Glutamatergic neuron (in vitro differentiated cells): ENCODE measurements around the gene TCP10L. TPM values are rescaled to one million over a fixed set of nuclear protein-coding genes. Genes with fewer than 3 reads are reported as not detected.
"Not testable (repeated sequence)": the region's sequence is repeated elsewhere in the genome, so short reads cannot be mapped to it uniquely, and the experiment has no call there.

Experiments
- DNase-seq: peaks from one replicate; pipeline ENCODE4 v3.0.0; 2022
- H3K27ac Mint-ChIP-seq: one replicate; pipeline ENCODE4 v1.8.0; 2020; ENCODE audit warnings: mild to moderate bottlenecking, mixed read lengths, inconsistent platforms; ENCODE audit not compliant: unreplicated experiment
- H3K27me3 Mint-ChIP-seq: one replicate; pipeline ENCODE4 v1.8.0; 2020; ENCODE audit warnings: mild to moderate bottlenecking, moderate library complexity, mixed read lengths, inconsistent platforms; ENCODE audit not compliant: unreplicated experiment
- H3K36me3 Mint-ChIP-seq: one replicate; pipeline ENCODE4 v1.8.0; 2020; ENCODE audit warnings: mild to moderate bottlenecking, mixed read lengths, inconsistent platforms; ENCODE audit not compliant: unreplicated experiment
- H3K4me1 Mint-ChIP-seq: one replicate; pipeline ENCODE4 v1.8.0; 2020; ENCODE audit warnings: mild to moderate bottlenecking, low read depth, mixed read lengths, inconsistent platforms; ENCODE audit not compliant: unreplicated experiment
- H3K4me3 Mint-ChIP-seq: one replicate; pipeline ENCODE4 v1.8.0; 2020; ENCODE audit warnings: mild to moderate bottlenecking, mixed read lengths, inconsistent platforms; ENCODE audit not compliant: unreplicated experiment
- H3K9me3 Mint-ChIP-seq: one replicate; pipeline ENCODE4 v1.8.0; 2020; ENCODE audit warnings: mild to moderate bottlenecking, moderate library complexity, mixed read lengths, inconsistent platforms; ENCODE audit not compliant: unreplicated experiment
- CTCF ChIP-seq: fragments of 200-600 bp; sonication (generic); IDR thresholded peaks from one replicate; pipeline ENCODE4 v1.5.0; 2021; ENCODE audit not compliant: partially characterized antibody, unreplicated experiment
- total RNA-seq: library from RNA; stranded (reverse); fragmentation: NEBNext Ultra II Directional; extraction: Animal tissue kit (Norgen Biotek cat#: 25700); gene quantifications from one replicate; pipeline ENCODE4 v1.2.1, GENCODE V29; 2021; ENCODE audit not compliant: unreplicated experiment

The TCP10L gene
- total RNA-seq, 1 donor from 2014 or later: 31.0 TPM

DNA sequence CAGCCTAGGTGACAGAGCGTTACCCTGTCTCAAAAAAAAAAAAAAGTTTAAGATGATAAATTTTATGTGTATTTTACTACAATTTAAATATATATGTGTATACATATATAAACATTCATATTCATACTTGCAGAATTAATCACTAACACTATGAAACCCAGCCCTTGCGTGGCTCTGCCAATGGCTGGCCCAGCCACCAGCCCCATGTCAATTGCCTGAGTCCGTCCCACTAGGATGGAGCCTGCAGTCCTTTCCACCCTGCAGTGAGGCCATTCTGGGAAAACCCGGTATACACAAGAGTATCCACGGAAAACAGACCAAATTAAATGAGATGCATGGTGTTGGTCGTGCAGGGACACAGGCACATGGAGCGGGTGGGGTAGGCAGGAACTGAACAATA is 49.7 kb downstream of the TCP10L start:
- no peak for DNase-seq
- no peaks in the 10 kb centered on the region for H3K4me1 Mint-ChIP-seq
- no peaks in the 10 kb centered on the region for H3K9me3 Mint-ChIP-seq
- H3K27ac Mint-ChIP-seq: no peak overlapping the region
- TF ChIP-seq CTCF: no peak
- peaks cover 5% of the 10 kb centered on the region for H3K36me3 Mint-ChIP-seq
- H3K27me3 Mint-ChIP-seq: peaks cover 2% of the 10 kb centered on the region
- no peak overlapping the region for H3K4me3 Mint-ChIP-seq

DNA sequence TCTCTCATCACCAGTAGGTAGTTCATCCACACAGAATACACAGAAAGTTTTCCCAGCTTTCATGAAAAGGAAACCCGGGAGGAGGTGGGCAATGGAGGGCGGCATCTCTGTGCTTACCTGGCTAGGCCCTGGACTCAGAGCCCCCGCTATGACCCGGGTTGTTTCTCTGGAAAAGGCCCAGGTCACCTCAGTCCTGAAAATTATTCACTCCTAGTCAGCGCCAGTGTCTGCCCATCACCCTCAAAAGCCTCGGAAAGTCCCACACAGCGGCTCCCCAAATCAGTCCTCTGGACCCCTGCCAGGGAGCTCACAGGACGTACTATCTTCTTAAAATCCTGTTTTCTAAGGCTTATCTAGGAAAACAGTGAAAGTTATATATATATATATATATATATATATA is 51.2 kb downstream of the TCP10L start:
- peaks cover 8% of the 10 kb centered on the region for H3K36me3 Mint-ChIP-seq
- no peak for DNase-seq
- no peak for TF ChIP-seq CTCF
- peaks cover 2% of the 10 kb centered on the region for H3K27me3 Mint-ChIP-seq
- H3K4me3 Mint-ChIP-seq: no peak overlapping the region
- no peaks in the 10 kb centered on the region for H3K4me1 Mint-ChIP-seq
- H3K9me3 Mint-ChIP-seq: no peaks in the 10 kb centered on the region
- H3K27ac Mint-ChIP-seq: no peak overlapping the region

DNA sequence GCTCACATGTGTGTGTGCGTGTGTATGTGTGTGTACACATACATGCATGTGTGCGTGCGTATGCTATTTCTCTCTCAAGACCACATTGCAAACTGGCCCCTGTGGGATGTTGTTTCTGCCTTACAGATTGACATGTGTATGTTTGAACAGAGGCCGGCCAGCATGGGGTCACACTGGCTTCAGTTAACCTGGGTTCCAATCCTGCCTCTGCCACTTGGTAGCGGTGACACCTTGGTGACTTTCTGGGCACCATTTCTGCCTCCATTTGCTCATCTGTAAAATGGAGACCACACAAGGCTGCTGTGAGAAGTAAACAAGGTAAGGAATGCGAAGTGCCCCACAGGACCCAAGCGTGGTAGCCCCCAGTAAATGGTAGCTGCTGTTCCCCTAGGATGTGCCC is 51.7 kb downstream of the TCP10L start:
- H3K27ac Mint-ChIP-seq: no peak overlapping the region
- peaks cover 8% of the 10 kb centered on the region for H3K36me3 Mint-ChIP-seq
- peaks cover 2% of the 10 kb centered on the region for H3K27me3 Mint-ChIP-seq
- no peak overlapping the region for H3K4me3 Mint-ChIP-seq
- no peak for DNase-seq
- no peaks in the 10 kb centered on the region for H3K4me1 Mint-ChIP-seq
- peaks cover 2% of the 10 kb centered on the region for H3K9me3 Mint-ChIP-seq
- TF ChIP-seq CTCF: no peak

DNA sequence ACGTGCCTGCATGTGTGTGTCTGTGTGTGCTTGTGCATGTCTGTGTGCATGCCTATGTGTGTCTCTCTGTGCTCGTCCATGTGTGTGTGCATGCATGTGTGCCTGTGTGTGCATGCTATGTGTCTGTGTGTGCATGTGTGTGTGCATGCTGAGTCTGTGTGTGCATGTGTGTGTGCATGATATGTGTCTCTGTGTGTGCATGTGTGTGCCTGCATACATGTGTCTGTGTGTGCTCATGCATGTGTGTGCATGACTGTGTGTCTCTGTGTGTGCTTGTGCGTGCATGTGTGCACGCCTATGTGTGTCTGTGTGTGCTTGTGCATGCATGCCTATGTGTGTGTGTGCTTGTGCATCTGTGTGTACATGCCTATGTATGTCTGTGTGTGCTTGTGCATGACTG is 52.3 kb downstream of the TCP10L start:
- peaks cover 2% of the 10 kb centered on the region for H3K9me3 Mint-ChIP-seq
- H3K27ac Mint-ChIP-seq: no peak overlapping the region
- no peak overlapping the region for H3K4me3 Mint-ChIP-seq
- H3K36me3 Mint-ChIP-seq: peaks cover 8% of the 10 kb centered on the region
- no peaks in the 10 kb centered on the region for H3K4me1 Mint-ChIP-seq
- no peak for TF ChIP-seq CTCF
- no peak for DNase-seq
- H3K27me3 Mint-ChIP-seq: peaks cover 2% of the 10 kb centered on the region

GRCh38 chr21:32532636-32533035 is 52.7 kb downstream of the TCP10L start:
- no peak overlapping the region for H3K27ac Mint-ChIP-seq
- no peak for TF ChIP-seq CTCF
- DNase-seq: no peak

GRCh38 chr21:32531561-32531960 is 53.8 kb downstream of the TCP10L start:
- not testable (repeated sequence) for H3K27me3 Mint-ChIP-seq, H3K36me3 Mint-ChIP-seq, H3K4me1 Mint-ChIP-seq, H3K9me3 Mint-ChIP-seq, H3K4me3 Mint-ChIP-seq, DNase-seq, H3K27ac Mint-ChIP-seq

More at GRCh38 chr21:32532636-32533035, 52.7 kb downstream of the TCP10L start:
- H3K4me3 Mint-ChIP-seq: no peak overlapping the region
- H3K4me1 Mint-ChIP-seq: no peaks in the 10 kb centered on the region
- peaks cover 8% of the 10 kb centered on the region for H3K36me3 Mint-ChIP-seq
- peaks cover 2% of the 10 kb centered on the region for H3K27me3 Mint-ChIP-seq
- H3K9me3 Mint-ChIP-seq: peaks cover 2% of the 10 kb centered on the region

DNA sequence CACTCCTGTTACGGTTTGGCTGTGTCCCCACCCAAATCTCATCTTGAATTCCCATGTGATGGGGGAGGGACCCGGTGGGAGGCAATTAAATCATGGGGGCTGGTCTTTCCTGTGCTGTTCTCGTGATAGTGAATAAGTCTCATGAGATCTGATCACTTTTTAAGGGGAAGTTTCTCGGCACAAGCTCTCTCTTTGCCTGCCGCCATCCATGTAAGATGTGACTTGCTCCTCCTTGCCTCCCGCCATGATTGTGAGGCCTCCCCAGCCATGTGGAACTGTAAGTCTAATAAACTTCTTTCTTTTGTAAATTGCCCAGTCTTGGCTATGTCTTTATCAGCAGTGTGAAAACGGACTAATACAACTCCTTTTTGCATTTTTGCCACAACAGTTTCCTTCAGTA is 54.5 kb downstream of the TCP10L start:
- not testable (repeated sequence) for DNase-seq, H3K4me1 Mint-ChIP-seq, H3K9me3 Mint-ChIP-seq, H3K27me3 Mint-ChIP-seq, H3K36me3 Mint-ChIP-seq, H3K4me3 Mint-ChIP-seq, H3K27ac Mint-ChIP-seq
